Measurements from ENCODE around the gene GDF10.

GDF10 gene

GRCh38 chr10:47315421-47315820, 15.4 kb downstream of the GDF10 start:
- Histone ChIP-seq H3K79me2 (ENCODE audit: control insufficient read depth, insufficient read depth, low read length, unreplicated experiment) (no peaks in the 10 kb centered on the region), H3K36me3 (ENCODE audit: insufficient read depth, low read length) (no peaks in the 10 kb centered on the region), H2AFZ (ENCODE audit: low read length, unreplicated experiment) (no peak overlapping the region), H3K4me1 (ENCODE audit: control insufficient read depth, insufficient read depth, low read length, unreplicated experiment) (no peaks in the 10 kb centered on the region), H3K27me3 (ENCODE audit: insufficient read depth, low read length) (peaks cover 25% of the 10 kb centered on the region), H3K4me3 (ENCODE audit: low read depth, low read length) (no peak overlapping the region), H3K27ac (ENCODE audit: low read depth, low read length) (no peak overlapping the region)

DNA sequence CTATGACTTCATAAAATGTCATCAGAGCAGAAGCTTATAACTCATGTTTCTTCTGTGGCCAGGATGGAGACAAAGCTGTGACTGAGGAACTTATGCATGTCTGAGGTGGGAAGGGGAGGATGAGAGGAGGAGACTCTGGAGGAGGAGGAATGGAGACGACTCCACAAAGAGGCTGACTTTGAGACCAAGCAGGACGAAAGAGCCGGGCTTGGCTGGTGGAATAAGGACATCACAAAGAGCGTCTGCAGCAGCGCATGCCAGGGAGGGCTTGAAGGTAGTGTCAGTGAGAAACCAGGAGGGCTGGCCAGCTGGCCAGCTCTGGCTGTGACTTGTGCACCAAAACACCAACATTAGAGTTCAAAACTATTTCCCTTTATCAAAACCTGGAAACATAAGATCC, 16.1 kb downstream of the GDF10 start:
- Histone ChIP-seq H3K4me3 (ENCODE audit: low read depth, low read length) (no peak overlapping the region), H3K79me2 (ENCODE audit: control insufficient read depth, insufficient read depth, low read length, unreplicated experiment) (no peaks in the 10 kb centered on the region), H3K27ac (ENCODE audit: low read depth, low read length) (no peak overlapping the region), H3K27me3 (ENCODE audit: insufficient read depth, low read length) (peaks cover 27% of the 10 kb centered on the region), H2AFZ (ENCODE audit: low read length, unreplicated experiment) (no peak overlapping the region), H3K4me1 (ENCODE audit: control insufficient read depth, insufficient read depth, low read length, unreplicated experiment) (no peaks in the 10 kb centered on the region), H3K36me3 (ENCODE audit: insufficient read depth, low read length) (no peaks in the 10 kb centered on the region)

DNA sequence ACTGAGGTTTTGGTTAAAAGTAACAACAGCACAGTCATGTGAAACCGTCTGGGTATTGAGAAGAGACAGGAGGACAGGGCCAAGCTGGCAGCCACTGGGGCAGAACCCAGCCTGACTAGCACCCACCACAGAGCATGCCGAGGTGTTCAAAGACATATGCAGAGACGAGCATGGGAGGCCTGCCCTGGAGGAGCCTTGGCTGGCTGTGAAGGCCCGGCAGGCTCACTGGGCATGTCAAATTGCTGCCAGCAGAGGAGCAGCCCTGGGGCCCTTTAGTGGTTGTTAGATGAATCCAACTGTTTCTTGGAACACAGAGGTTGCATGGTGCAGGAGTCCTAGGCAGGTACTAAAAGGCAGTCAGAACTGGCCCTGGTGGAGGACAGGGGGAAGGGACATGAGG, 17.3 kb downstream of the GDF10 start:
- H3K27ac ChIP-seq (ENCODE audit: low read depth, low read length): no peak overlapping the region
- peaks cover 37% of the 10 kb centered on the region for H3K27me3 ChIP-seq (ENCODE audit: insufficient read depth, low read length)
- H3K4me1 ChIP-seq (ENCODE audit: control insufficient read depth, insufficient read depth, low read length, unreplicated experiment): no peaks in the 10 kb centered on the region
- no peak overlapping the region for H3K4me3 ChIP-seq (ENCODE audit: low read depth, low read length)
- H2AFZ ChIP-seq (ENCODE audit: low read length, unreplicated experiment): no peak overlapping the region
- H3K79me2 ChIP-seq (ENCODE audit: control insufficient read depth, insufficient read depth, low read length, unreplicated experiment): no peaks in the 10 kb centered on the region
- H3K36me3 ChIP-seq (ENCODE audit: insufficient read depth, low read length): no peaks in the 10 kb centered on the region

GRCh38 chr10:47318706-47319105, 18.7 kb downstream of the GDF10 start:
- Histone ChIP-seq H3K36me3 (ENCODE audit: insufficient read depth, low read length) (no peaks in the 10 kb centered on the region), H3K27ac (ENCODE audit: low read depth, low read length) (no peak overlapping the region), H2AFZ (ENCODE audit: low read length, unreplicated experiment) (no peak overlapping the region), H3K79me2 (ENCODE audit: control insufficient read depth, insufficient read depth, low read length, unreplicated experiment) (no peaks in the 10 kb centered on the region), H3K4me1 (ENCODE audit: control insufficient read depth, insufficient read depth, low read length, unreplicated experiment) (no peaks in the 10 kb centered on the region), H3K4me3 (ENCODE audit: low read depth, low read length) (no peak overlapping the region), H3K27me3 (ENCODE audit: insufficient read depth, low read length) (peaks cover 48% of the 10 kb centered on the region)

DNA sequence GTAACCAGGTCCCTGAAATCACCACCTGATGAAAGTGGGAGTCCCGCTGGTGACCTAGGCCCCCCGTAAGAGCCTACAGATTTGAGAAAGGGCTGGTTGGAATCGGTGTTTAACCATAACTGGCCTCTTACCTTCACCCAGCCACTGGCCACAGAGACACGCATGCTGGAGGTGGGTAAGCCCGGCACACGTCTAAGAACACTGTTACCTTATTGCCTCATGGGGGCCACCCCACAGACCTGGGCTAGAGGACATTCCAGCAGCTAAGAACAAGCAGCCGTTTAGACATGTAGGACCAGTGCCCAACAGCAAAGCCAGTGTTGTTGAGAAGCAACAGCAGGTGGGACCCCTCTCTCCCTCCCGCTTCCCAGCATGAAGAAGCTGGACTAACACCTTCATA, 19.8 kb downstream of the GDF10 start:
- Histone ChIP-seq H3K4me3 (ENCODE audit: low read depth, low read length) (no peak overlapping the region), H3K4me1 (ENCODE audit: control insufficient read depth, insufficient read depth, low read length, unreplicated experiment) (no peaks in the 10 kb centered on the region), H3K27ac (ENCODE audit: low read depth, low read length) (no peak overlapping the region), H3K79me2 (ENCODE audit: control insufficient read depth, insufficient read depth, low read length, unreplicated experiment) (no peaks in the 10 kb centered on the region), H2AFZ (ENCODE audit: low read length, unreplicated experiment) (no peak overlapping the region), H3K27me3 (ENCODE audit: insufficient read depth, low read length) (peaks cover 58% of the 10 kb centered on the region), H3K36me3 (ENCODE audit: insufficient read depth, low read length) (no peaks in the 10 kb centered on the region)

- no peaks in the 10 kb centered on the region for H3K36me3 ChIP-seq (ENCODE audit: insufficient read depth, low read length)
- H2AFZ ChIP-seq (ENCODE audit: low read length, unreplicated experiment): no peak overlapping the region
- H3K79me2 ChIP-seq (ENCODE audit: control insufficient read depth, insufficient read depth, low read length, unreplicated experiment): no peaks in the 10 kb centered on the region
- no peak overlapping the region for H3K4me3 ChIP-seq (ENCODE audit: low read depth, low read length)
- peaks cover 64% of the 10 kb centered on the region for H3K27me3 ChIP-seq (ENCODE audit: insufficient read depth, low read length)
- H3K4me1 ChIP-seq (ENCODE audit: control insufficient read depth, insufficient read depth, low read length, unreplicated experiment): no peaks in the 10 kb centered on the region
- no peak overlapping the region for H3K27ac ChIP-seq (ENCODE audit: low read depth, low read length)
Measured at GRCh38 chr10:47320812-47321211, 20.8 kb downstream of the GDF10 start.

GRCh38 chr10:47321521-47322195, 21.7 kb downstream of the GDF10 start:
- Histone ChIP-seq H3K27me3 (ENCODE audit: insufficient read depth, low read length) (peaks cover 64% of the 10 kb centered on the region), H3K79me2 (ENCODE audit: control insufficient read depth, insufficient read depth, low read length, unreplicated experiment) (no peaks in the 10 kb centered on the region), H3K4me3 (ENCODE audit: low read depth, low read length) (no peak overlapping the region), H2AFZ (ENCODE audit: low read length, unreplicated experiment) (no peak overlapping the region), H3K36me3 (ENCODE audit: insufficient read depth, low read length) (no peaks in the 10 kb centered on the region), H3K27ac (ENCODE audit: low read depth, low read length) (no peak overlapping the region), H3K4me1 (ENCODE audit: control insufficient read depth, insufficient read depth, low read length, unreplicated experiment) (no peaks in the 10 kb centered on the region)

- Histone ChIP-seq H3K36me3 (ENCODE audit: insufficient read depth, low read length) (no peaks in the 10 kb centered on the region), H3K79me2 (ENCODE audit: control insufficient read depth, insufficient read depth, low read length, unreplicated experiment) (no peaks in the 10 kb centered on the region), H3K4me3 (ENCODE audit: low read depth, low read length) (no peak within 1 kb of the TSS), H2AFZ (ENCODE audit: low read length, unreplicated experiment) (no peak within 1 kb of the TSS), H3K27ac (ENCODE audit: low read depth, low read length) (no peak within 1 kb of the TSS), H3K4me1 (ENCODE audit: control insufficient read depth, insufficient read depth, low read length, unreplicated experiment) (no peaks in the 10 kb centered on the region), H3K27me3 (ENCODE audit: insufficient read depth, low read length) (peaks cover 64% of the 10 kb centered on the region)
Measured at GRCh38 chr10:47322300-47323061, 22.5 kb downstream of the GDF10 start, which contains the start of gene GDF2. Gene GDF2, plus strand, starts transcription at chr10:47322454. Its CDS starts 215 bp downstream, at chr10:47322669.

DNA sequence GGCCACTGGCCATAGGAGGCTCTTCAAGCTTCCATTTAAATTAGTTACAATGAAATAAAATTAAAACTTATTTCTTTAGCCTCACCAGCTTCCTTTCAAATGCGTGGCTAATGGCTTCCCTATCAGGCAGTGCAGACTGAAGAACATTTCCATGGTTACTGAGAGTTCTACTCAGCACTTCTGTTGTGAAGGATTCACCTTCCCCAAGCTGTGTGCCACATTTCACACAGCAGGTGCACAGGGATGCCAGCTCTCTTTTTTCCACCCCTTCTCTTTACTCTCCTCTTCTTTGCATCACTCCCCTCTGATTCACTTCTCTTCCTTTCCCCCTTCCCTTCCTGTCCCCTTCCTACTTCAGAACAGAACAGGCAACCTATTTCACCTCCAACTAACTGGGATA, 23.1 kb downstream of the GDF10 start:
- no peaks in the 10 kb centered on the region for H3K4me1 ChIP-seq (ENCODE audit: control insufficient read depth, insufficient read depth, low read length, unreplicated experiment)
- peaks cover 59% of the 10 kb centered on the region for H3K27me3 ChIP-seq (ENCODE audit: insufficient read depth, low read length)
- no peaks in the 10 kb centered on the region for H3K79me2 ChIP-seq (ENCODE audit: control insufficient read depth, insufficient read depth, low read length, unreplicated experiment)
- H3K27ac ChIP-seq (ENCODE audit: low read depth, low read length): no peak overlapping the region
- H3K36me3 ChIP-seq (ENCODE audit: insufficient read depth, low read length): no peaks in the 10 kb centered on the region
- H3K4me3 ChIP-seq (ENCODE audit: low read depth, low read length): no peak overlapping the region
- no peak overlapping the region for H2AFZ ChIP-seq (ENCODE audit: low read length, unreplicated experiment)

DNA sequence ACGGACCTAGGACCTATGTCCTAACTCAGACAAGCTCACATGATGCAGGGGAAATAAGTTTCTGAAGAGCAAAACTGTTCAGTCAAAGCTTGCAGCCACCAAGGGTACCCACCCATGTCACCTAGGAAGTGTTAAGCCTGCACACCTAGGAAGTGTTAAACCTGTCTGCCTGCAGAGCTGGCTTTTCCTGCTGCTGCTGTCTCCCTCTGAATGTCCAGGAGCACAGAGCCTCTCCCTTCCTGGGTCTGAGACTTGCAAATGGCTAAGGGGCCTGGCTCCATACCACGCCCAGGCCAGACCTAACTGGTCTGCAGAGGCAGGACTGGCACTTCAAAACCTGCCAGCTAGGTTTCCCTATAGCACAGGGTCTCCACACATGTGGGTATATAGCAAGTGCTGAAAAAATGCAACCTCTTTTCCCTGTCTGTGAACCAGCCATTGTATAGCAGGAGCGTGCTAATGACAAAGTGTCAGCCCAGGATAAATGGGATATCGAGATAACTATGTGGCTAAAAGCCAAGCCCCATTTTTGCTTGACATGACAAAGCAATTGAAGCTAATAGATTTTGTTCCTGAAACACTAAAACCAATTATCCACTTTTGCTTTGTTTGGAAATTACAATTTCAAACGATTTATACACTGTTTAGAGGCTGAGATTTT, 23.8 kb downstream of the GDF10 start:
- H3K79me2 ChIP-seq (ENCODE audit: control insufficient read depth, insufficient read depth, low read length, unreplicated experiment): no peaks in the 10 kb centered on the region
- no peaks in the 10 kb centered on the region for H3K36me3 ChIP-seq (ENCODE audit: insufficient read depth, low read length)
- H2AFZ ChIP-seq (ENCODE audit: low read length, unreplicated experiment): no peak overlapping the region
- H3K4me1 ChIP-seq (ENCODE audit: control insufficient read depth, insufficient read depth, low read length, unreplicated experiment): no peaks in the 10 kb centered on the region
- no peak overlapping the region for H3K27ac ChIP-seq (ENCODE audit: low read depth, low read length)
- H3K4me3 ChIP-seq (ENCODE audit: low read depth, low read length): no peak overlapping the region
- H3K27me3 ChIP-seq (ENCODE audit: insufficient read depth, low read length): peaks cover 59% of the 10 kb centered on the region

All from ACC112 (cell line).